Stimulated activated CD4-positive, alpha-beta T cell treated with anti-CD3 and anti-CD28 coated beads, Interleukin-1b, Interleukin-23, amount 100 ng/mL, for 4 hours (primary cell): ENCODE results near the gene WEE1.
"Not testable (repeated sequence)": the region's sequence is repeated elsewhere in the genome, so short reads cannot be mapped to it uniquely, and the experiment has no call there.

Source experiments
- DNase-seq, 2 donors: peaks; one replicate each; pipeline ENCODE4 v3.0.0-alpha.2; 2020; ENCODE audit warnings: low read depth in 2 of 2

Gene WEE1

DNA sequence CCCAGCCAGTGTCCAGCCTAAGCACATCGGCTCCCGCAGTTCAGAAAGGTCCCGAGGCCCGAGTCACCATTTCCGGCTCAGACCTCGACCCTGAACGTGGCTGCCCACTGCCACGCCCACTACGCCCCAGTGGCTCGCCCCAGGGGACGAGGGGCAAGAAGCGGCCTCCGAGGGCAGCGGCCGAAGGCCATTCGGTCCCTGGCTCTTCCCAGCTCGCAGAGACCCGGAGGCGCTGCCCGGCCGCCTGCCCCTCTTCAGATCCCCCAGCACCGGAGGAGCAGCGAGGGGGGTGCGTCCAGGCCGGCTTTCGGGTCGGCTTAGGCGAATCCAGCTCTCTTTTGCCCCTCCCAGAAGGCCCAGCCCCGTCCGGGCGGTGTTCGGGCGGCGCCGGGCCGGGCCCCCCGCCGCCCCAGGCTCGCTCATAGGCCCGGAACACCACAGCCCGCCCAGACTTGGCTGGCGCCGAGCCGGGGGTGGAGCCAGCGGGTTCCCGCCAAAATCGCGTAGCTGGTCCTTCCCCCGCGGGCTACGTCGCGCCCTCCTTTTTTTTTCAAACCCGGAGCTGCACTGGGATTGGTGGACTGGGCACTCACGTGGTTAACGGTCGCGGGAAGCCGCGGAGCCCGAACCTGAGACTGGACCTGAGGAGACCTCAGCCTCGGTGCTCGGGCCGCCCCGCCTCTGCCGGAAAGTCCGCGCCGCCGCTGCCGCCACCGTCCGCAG is at the start of gene WEE1:
Gene WEE1, plus strand, starts transcription at position 619 of the 723 bp plus-strand sequence. CDS start 264 bp downstream, outside the sequence.
- DNase-seq: peak; percentile 92 to 95

DNA sequence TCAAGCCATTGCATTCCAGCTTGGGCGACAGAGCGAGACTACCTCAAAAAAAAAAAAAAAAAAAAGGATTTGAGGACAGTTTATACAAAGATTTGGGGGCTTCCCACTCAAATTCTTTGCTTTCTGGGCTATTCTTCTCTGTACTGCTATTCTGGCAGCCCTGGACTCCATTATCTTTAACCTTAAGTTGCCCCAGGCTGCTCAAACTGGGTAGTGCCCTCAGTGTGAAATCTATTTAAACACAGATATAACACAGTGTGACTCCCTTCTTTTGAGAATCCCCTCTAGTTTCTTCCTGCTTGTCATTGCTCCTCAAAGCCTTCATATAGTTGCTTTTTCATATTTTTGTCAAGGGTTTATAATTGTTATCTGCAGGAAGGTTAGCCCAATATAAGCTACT is 49.5 kb upstream of the WEE1 start:
- DNase-seq: no peak

DNA sequence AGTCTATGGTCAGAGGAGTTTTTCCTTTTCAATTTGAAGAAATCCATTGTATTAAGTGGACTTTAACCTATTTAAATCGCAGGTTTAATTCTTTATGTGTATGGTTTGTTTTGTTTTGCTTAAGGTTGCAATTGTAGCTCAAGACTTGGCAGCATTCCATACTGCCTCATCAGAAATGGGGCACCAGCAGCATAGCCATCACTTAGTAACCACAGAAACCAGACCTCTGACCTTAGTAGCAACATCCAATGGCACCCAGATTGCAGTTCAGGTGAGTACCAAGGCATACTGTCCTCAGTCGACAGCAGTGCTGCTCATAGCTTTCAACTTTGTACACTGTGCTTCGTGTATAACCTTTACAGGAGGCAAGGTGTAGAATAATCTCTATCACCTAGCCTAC is 48.4 kb upstream of the WEE1 start:
- no peak for DNase-seq

DNA sequence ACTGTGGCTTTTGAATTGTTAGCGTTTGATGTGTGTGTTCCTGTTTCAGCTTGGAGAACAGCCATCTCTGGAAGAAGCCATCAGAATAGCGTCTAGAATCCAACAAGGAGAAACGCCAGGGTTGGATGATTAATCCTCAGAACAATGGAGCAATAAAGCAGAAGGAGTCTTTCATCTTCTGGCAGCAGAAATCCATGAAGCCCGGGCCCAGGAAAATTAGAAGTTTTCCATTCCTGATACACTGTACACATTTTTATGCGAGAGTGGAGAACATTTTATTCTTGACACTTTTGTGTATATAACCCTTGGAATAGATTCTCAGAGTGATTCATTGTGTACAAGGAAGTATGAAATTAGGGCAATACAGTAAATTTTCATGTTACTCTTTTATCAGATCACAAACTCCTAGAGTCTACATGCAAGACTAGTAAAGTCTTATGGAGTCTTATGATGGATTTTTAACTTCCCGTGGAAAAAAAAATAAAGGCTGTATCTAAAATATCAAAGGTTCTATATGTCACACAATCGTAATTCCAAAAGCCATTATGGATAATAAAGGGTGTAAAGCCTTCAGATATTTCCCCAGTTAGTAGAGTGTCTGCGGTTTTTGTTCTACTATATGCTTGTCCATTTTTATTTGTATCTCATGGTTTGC is 45.9 kb upstream of the WEE1 start:
- DNase-seq: no peak

DNA sequence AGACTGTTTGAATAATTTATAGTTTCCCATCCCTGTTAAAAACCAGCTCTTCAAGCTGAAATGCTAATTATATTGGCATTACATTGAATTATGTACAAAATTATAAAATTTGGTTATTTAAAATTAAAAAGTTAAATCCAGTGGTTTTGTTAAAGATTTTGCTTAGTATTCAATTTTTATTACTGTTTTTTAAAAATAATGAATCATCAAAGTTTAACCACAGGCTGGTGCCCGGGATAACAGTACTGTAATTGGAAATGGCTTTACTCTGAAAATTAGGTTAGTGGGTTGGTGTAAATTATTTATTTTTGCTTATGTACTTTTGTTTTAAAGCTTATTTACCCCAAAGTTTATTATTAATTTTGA is 45.4 kb upstream of the WEE1 start:
- no peak for DNase-seq

DNA sequence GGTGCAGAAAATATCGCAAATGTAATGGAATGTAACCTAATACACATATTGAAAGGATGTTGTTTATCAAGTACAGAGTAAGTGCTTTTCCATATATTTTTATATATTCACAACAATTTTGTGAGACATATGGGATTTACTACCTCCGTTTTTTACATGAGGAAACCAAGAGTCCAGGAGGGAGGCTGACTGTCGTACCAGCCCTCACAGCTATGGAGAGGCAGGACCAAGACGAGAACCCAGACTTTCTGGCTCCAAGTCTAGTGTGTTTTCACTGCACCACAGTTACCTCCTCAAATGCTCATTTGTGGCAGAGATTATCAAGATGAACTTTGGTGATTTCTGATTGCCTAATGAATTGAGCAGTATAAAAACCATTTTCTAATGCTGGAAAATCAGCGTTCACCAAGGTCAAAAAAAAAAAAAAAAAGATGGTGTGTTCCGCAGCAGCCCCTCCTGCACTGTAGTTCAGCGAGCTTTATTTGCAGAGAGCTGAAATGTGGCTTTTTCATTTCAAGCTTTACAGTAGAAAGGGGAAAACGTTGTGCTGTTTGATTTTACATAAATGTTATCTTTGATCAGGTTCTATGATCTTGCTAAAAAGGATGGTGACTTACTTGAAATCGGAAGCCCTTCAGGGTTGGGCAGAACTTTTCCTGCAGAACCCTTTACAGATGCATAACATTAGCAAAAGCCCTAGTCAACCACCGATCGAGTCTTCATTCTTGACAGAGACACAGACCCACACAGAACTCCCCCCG is 44.7 kb upstream of the WEE1 start:
- no peak for DNase-seq

DNA sequence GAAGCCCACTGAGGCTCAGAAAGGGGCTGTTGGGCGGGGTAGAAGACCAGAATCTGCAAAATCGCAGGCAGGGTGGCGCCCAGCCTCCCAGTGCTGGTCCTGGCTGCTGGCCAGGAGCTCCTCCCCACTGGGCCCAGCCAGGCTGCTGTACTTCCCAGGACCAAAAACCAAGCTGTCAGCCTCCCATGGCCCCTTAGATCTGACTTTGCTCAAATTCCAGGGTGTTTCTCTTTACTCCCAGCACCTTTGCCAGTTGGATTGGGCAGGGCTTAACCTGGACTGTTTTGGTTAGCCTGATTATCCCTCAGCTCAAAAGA is 44.2 kb upstream of the WEE1 start:
- no peak for DNase-seq

- no peak for DNase-seq
Observed at GRCh38 chr11:9530020-9530621, 43.3 kb upstream of the WEE1 start.

DNA sequence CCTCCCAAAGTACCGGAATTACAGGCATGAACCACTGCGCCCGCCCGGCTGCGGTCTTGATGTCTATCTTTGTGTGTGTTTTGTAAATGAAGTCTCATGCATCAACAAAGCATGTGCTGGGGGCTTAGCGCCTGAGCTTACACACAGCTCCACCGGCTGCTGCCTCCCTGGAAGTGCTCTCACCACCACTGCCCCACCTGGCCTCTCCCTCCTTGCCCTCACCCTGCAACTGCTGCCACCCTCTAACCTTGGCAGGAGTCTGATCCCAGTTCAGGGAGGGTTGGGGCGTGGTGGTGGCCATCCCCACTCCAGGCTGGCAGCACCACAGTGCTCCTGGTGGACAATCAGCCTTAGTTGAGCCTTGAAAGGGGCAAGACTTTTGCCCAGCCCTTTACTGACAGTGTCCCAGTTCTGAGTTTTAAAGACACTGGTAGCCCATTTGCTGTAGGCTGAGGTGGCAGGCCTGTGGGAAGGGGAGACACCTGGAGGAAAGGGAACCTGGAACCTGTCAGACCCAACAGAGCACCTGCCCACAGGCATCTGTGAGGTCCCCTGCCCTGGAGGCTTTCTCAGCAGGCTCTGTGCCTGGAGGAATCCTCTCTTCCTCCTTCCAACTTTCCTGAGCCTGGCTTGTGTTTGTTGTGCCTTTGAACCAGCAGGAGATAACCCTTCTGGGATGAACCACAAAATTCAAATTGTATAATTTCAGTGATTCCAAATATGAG is 42.4 kb upstream of the WEE1 start:
- no peak for DNase-seq

DNA sequence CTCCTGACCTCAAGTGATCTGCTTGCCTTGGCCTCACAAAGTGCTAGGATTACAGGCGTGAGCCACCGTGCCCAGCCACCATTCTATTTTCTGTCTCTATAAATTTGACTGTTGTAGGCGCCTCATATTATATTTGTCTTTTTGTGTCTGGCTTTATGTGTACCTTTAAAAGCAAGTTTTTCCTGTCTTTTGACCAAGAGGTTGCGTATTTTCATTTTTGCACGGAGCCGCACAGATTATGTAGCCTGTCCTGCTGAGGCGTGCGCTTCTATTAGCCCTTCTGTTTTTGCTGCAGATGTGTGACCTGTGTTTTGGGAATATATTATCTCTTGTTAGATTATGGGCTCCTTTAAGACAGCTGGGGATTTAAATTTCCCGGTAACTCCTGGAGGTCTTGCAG is 40.4 kb upstream of the WEE1 start:
- DNase-seq: no peak

GRCh38 chr11:9533736-9534473 is 39.6 kb upstream of the WEE1 start:
- no peak for DNase-seq

DNA sequence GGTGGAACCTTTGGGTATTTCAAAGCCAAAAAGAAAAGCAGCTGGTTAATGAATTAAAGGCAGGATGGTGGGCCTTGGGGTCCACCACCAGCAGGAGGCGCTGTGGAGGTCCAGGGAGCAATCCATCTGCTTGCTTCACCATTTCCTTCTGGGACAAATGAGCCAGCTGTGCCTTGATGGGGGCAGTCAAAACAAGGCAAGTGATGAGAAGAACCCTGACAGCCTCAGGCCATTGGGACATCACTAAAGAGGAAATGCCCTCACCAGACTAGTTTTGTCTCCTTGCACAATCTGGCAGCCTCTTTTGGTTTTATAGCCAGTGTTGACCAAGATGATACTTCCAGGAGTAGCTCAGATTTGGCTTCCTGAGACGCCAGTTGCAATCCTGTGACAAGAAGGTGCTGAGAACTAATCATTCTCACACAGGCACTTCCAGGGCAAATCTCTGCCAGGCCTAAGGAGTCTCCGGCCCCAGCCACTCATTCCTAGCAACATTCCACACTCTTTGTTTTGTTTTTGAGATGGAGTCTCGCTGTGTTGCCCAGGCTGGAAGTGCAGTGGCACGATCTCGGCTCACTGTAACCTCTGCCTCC is 38.2 kb upstream of the WEE1 start:
- peak; percentile 75 to 84 for DNase-seq

DNA sequence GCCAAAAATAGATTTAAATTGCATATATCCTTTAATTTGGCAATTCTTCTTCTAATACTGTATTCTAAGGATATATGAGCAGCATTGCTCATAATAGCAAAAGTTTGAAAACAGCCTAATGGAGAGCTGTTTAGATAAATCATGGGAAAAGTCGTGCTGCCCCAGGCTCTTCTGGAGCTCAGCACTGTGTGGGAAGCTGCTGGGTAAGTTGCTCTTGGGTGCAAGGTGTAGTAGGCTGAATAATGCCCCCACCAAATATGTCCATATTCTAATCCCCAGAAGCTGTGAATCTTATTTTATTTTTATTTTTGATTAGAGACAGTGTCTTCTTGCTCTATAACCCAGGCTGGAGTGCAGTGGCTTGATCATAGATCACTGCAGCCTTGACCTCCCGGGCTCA is 34.9 kb upstream of the WEE1 start:
- no peak for DNase-seq

DNA sequence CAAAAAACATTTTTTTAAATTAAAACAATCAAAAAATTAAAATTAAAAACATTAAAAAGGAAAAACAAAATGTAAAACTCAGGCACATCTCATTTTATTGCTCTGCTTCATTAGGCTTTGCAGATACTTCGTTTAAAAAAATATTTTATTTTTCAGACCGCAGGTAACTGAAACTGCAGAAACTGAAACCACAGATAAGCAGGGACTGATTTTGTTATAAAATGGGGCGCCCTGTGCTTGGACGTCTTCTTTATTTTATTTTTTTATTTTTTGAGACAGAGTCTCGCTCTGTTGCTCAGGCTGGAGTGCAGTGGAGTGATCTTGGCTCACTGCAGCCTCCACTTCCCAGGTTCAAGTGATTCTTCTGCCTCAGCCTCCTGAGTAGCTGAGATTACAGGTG is 24.3 kb upstream of the WEE1 start:
- DNase-seq: not testable (repeated sequence)

DNA sequence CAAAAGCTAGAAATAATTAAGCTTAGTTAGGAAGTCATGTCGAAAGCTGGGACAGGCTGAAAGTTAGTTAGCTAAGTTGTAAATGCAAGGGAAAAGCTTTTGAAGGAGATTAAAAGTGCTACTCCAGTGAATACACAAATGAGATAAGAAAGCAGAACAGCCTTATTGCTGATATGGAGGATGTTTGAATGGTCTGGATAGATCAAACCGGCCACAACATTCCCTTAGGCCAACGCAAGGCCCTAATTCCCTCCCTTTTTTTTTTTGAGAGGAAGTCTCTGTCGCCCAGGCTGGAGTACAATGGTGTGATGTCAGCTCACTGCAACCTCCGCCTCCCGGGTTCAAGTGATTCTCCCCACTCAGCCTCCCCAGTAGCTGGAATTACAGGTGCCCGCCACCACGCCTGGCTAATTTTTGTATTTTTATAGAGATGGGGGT is 23.3 kb upstream of the WEE1 start:
- no peak for DNase-seq

GRCh38 chr11:9561279-9561982 is 12.0 kb upstream of the WEE1 start:
- no peak for DNase-seq

DNA sequence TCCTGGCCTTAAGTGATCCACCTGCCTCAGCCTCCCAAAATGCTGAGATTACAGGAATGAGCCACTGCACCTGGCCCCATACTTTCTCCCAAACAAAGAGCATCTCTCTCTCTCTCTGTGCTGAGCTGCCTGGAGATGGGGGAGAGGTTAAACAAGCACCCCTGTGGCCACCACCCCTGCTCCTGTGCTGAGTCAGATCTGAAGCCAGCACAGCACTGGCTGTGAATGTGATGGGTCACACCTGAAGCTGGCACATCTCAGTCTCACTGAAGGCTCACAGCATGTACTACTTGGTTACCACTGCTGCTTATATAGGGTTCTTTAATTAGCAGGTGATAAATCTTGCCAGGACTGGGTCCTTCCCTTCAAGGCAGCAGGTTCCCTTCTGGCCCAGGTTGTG is 10.8 kb upstream of the WEE1 start:
- no peak for DNase-seq

DNA sequence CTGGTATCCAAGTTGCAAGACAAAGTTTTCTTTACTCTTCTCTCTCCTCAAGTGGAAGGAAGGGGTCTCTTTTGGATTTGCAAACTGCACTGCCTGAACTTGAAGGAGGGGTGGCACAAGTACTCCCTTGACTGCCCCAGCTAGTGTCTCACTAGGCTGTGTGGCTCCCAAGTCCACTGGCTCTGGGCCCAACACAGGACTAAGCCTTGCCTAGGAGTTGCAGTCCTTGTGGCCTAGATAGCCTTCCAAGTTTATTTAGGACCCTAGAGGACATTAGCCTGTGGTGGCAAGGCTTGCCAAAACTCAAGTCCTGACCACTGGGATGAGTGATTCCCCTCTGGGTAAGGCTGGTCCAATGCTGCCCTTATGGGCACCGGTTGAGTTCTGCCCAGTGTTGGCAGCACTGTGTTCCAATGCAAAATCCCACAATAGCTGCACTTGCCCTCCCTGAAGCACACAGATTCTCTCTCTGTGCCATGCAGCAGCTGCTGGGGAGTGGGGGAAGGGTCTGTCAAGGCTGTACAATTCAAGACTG is 10.2 kb upstream of the WEE1 start:
- DNase-seq: no peak

DNA sequence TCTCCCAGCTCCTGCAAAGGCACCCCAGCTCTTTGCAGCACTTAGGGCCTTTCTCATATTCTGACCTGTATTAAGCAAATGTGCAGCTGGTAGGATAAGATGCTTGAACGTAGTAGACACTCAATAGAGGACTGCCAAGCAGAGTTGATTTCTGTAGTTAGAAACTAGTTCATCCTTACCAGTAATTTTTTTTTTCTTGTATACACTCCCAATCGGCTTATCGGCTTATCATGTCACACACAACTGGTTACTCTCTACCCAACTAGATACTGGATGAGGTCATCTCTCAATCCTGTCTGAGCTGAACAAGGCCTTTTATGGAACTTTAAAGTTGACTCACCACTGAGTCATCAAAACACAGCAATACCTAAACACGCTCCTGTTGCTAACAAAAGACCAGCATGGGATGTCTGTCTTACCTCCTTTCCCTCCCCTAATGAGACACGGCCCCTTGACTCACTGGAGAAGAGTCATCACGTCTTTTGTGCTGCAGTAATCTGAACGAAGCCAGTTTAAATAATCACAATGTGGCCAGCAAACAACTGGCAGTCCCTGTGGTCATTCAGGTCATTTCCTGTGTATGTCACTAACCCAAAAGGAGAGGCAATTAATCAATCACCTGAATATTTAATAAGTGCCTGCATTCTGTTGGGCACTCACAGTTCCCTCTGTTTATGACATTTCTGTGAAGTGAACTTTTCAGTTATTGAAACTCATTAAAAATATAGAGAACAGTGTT is 7.5 kb upstream of the WEE1 start:
- DNase-seq: peak in 1 of 2 donors; percentile 42
